ENCODE measurements around the gene YPEL4.

DNA sequence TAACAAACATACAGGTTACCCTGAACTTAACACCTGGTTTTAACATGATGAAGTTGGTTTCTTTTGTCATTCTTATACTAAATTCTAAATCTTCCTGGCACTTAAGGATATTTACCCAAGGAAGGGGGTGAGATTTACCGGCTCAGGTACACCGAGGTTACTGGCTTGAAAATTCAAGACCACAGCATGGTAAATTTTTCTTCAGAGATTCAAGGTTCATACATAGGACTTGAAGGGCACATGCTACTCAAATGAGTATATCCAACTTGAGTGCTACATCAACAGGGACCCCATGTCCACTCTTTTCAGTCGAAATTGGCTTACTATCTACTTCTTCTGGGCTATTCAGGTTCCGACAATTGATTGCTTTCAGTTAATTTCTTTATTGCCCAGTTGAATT, 39.5 kb downstream of the YPEL4 start:
- TF ChIP-seq, protein P1, sequence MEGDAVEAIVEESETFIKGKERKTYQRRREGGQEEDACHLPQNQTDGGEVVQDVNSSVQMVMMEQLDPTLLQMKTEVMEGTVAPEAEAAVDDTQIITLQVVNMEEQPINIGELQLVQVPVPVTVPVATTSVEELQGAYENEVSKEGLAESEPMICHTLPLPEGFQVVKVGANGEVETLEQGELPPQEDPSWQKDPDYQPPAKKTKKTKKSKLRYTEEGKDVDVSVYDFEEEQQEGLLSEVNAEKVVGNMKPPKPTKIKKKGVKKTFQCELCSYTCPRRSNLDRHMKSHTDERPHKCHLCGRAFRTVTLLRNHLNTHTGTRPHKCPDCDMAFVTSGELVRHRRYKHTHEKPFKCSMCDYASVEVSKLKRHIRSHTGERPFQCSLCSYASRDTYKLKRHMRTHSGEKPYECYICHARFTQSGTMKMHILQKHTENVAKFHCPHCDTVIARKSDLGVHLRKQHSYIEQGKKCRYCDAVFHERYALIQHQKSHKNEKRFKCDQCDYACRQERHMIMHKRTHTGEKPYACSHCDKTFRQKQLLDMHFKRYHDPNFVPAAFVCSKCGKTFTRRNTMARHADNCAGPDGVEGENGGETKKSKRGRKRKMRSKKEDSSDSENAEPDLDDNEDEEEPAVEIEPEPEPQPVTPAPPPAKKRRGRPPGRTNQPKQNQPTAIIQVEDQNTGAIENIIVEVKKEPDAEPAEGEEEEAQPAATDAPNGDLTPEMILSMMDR (IDR thresholded peaks at IDR 0.05): no peak
- TF ChIP-seq POLR2A (IDR thresholded peaks at IDR 0.05): no peak

Data from esophagus squamous epithelium (tissue), 4 donors.